NCI-H526 (cell line): ENCODE results near the gene ABHD15.

Source experiments
- DNase-seq, 2 experiments: peaks; one replicate each; lab custom pipeline; 2025; lab: John Stamatoyannopoulos, UW

ABHD15 gene

GRCh38 chr17:29566473-29567303 lies at the start of gene ABHD15:
ABHD15 (minus strand) TSS chr17:29567037; CDS start chr17:29566966, 71 bp downstream.
- peak; percentile 39 to 91 for DNase-seq

DNA sequence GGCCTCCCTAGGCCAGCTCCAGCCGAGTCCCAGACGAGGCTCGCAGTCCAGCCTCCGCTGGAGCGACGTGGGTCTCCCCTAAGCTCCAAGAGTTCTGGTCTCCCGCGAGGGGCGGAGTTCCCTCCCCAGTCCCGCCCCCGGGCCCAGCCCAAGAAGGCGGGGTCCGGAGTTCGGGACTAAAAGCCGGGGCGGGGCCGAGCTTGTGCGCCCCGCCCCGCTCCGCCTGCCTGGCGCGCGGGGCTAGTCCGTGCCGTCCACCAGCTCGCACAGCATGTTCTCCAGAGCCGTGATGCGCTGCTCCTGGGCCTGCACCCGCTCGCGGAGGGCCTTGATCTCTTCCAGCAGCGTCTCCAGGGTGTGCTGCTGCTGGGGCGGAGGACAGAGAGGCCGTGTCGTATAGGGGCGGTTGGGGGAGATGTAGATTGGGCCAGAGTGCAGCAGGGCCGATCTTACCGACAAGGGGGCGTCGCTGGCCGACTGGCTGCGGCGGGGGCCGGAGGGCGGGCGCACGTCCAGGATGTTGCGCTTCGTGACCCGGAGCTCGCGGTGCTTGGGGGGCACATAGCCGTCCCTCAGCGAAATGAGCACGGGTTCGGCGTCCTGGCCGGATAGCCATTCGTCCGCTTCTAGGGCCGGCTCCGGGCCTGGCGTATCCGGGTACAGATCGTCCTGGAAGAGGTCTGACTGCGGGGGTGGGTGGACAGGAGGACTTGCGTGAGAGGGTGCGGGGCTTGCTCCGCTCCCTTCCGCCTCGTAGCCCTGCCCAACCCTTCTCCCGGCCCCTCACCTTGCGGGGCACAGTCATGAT lies 48.9 kb upstream of the ABHD15 start:
- DNase-seq, result peak; percentile 78 to 98

DNA sequence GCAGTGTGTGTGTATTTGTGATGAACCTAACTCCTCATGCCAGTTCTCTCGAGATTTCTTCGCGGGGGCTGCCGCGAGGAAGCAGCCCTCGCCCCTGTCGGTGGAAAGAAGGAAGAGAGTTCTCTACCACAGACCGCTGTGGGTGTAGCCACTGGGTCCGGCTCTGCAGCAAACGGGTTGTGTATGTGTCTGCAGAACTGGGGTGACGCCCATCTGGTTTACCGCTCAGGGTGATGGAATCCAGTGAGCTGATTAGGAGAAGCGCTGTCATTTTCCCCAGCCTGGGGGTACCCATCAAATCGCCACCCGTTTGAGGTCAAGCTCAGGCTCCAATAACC lies 48.2 kb upstream of the ABHD15 start:
- DNase-seq, result no peak

- DNase-seq, result no peak
Observed at GRCh38 chr17:29614349-29615047, 47.7 kb upstream of the ABHD15 start.

DNA sequence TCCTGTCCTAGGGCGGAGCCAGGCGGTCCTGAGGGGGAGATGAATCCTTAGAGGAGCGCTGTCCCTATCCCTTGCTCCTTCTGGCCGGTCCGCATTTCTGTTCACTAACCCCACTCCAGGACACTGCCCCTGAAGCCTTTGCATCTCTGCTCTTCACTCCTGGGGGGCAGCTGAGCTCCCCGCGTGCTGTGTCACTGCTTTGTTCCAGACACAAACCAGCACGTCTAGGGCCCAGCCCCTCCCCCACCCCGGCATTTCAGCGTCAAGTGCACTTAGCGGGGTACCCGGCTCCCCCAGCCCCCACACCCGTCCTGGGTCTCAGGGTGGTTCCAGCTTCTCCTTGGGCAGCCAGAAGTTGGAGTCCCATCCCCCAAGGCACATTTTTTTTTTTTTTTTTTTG lies 47.0 kb upstream of the ABHD15 start:
- DNase-seq, result no peak

GRCh38 chr17:29613352-29613837 lies 46.6 kb upstream of the ABHD15 start:
- DNase-seq, result no peak

- no peak for DNase-seq
Observed at GRCh38 chr17:29612404-29613280, 45.8 kb upstream of the ABHD15 start.

GRCh38 chr17:29612094-29612403 lies 45.2 kb upstream of the ABHD15 start:
- DNase-seq, result no peak

DNA sequence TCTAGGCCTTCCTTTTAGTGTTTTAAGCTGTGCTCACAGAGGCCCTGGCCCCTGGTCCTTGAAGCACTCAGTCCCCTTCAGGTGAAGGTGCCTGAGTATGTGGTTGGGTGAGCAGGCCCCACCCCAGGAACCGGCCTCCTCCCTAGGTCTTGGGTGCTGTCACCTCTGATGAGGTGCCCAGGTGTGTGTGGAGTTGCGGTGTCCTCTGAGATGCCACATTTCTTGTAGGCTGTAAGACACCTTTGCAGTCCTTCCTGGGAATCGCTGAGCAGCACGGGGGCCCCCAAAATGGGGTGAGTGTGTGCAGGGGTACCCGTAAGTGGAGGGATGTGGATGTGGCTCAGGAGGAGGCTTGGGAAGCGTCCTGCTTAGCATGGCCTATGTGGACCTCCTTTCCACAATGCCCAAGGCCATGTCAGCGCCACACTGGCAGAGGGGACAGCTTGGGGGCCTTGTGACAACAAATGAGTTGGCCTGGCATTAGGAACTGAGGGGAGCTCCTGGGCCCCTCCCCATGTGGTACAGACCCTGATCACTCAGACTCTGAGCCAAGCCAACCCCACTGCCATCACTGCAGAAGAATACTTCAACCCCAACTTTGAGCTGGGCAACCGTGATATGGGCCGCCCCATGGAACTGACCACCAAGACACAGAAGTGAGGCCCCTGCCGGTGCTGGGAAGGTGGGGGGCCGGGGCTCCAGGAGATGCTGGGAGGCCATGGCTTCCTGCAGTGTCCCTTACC lies 44.7 kb upstream of the ABHD15 start:
- no peak for DNase-seq

DNA sequence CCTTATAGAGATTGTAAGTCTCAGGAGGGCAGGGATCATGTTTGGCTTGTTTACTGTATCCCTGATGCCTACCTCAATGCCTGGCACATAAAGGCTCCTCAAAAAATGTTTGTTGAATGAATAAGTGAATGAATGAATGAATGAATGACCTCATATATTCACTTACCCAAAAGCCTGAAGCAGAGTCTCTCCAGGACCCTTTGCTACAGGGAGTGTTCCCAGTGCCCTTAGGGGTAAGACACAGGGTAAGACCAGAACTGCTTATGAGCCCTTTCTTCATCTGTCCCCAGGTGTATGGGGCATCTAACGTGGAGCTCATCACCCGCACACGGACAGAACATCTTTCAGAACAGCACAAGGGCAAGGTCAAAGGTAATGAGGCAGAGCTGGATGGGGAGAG lies 43.6 kb upstream of the ABHD15 start:
- no peak for DNase-seq

- no peak for DNase-seq
Observed at GRCh38 chr17:29608986-29609385, 42.1 kb upstream of the ABHD15 start.

DNA sequence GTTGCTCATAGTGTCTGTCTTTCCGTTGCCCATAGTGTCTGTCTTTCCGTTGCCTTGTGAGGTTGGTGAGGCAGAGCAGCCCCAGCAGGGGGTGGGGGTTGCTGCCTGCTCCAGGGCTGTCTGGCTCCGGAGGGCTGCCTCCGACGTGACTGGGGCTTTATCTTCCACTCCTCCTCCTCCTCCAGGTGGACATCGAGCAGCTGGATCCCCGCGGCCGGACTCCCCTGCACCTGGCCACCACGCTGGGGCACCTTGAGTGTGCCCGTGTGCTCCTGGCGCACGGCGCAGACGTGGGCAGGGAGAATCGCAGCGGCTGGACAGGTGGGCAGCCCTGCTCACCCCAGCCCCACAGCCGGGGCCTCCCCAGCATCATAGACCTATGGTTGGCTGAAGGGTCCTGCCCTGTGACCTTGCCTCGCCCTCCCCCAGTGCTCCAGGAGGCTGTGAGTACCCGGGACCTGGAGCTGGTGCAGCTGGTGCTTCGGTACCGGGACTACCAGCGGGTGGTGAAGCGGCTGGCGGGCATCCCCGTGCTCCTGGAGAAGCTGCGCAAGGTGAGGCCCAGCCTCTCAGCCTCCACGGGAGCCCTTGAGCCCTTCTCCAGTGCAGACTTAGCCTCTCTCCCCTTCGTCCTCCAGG lies 40.8 kb upstream of the ABHD15 start:
- no peak for DNase-seq

DNA sequence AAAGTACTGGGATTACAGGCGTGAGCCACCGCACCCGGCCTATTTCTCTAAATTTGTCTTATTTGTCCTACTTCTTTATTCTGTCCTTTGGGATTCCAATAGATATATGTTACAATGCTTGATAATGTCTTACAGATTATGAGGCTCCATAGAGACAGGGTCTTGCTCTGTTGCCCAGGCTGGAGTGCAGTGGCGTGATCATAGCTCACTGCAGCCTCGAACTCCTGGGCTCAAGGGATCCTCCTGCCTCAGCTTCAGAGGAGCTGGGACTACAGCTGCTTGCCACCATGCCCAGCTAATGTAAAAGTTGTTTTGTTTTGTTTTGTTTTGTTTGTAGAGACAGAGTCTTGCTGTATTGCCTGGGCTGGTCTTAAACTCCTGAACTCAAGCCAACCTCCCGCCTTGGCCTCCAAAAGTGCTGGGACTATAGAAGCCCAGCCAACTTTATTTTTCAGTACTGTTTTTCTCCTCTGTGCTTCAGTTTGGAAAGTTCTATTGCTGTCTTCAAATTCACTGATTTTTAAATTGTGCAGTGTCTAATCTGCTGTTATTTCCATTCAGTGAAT lies 36.4 kb upstream of the ABHD15 start:
- DNase-seq, result no peak

GRCh38 chr17:29597361-29598172 lies 30.7 kb upstream of the ABHD15 start:
- peak; percentile 57 to 73 for DNase-seq

DNA sequence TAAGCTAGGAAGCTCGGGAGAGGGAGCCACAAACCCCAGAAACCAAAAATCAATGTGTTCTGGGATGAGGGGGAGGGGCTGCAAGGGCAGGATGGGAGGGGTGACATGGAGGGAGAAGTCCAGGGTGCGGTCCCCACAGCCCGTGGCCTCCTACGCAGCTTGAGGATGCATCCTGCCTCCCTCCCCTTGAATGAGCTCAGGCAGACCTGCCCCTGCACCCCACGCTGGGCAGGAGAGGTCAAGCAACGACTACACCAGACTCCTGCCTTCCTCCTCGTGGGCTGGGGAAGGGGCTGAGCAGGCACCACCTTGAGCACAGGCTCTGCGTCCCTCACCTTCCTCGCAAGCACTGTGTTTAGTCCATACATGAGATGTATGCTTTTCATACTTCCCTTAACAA lies 30.0 kb upstream of the ABHD15 start:
- DNase-seq, result no peak

DNA sequence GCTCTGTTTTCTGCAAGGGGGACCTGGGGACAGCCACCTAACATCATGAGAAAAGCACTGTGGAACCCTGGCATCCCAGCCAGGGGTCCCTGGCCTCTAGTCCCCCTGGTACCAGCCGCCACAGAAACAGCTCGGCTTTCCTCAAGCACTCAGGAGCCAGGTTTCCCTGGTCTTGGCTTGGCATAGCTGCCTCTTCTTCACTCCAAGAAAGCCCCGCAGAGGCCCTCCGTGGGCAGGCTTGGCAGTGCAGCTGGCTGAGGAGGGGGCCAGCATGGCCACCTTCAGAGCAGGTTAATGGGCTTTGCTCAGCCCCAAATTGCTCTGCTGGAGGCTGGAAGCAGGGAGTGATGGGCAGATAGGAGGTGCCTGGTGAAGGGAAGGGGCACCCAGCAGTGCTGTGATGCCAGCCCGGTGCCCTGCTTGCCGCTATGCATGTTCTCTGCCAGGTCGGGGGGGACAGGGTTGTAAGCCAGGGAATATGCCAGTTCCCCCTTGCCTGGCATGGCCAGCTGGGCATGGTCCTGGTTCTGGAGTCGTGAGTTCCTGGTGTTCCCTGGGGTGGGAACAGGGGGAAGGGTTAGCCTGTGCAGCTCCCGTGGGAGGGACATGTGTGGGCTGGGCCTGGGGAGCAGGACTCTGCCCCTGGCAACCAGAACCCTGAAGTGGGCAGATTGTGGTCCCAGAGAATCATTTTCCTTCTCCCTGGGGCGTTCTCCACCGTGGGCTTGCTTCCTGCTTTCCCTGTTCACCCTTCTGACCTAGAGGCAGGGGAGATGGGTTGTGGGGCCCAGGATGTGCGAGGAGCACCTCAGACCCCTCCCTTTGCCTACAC lies 29.3 kb upstream of the ABHD15 start:
- DNase-seq, result no peak

DNA sequence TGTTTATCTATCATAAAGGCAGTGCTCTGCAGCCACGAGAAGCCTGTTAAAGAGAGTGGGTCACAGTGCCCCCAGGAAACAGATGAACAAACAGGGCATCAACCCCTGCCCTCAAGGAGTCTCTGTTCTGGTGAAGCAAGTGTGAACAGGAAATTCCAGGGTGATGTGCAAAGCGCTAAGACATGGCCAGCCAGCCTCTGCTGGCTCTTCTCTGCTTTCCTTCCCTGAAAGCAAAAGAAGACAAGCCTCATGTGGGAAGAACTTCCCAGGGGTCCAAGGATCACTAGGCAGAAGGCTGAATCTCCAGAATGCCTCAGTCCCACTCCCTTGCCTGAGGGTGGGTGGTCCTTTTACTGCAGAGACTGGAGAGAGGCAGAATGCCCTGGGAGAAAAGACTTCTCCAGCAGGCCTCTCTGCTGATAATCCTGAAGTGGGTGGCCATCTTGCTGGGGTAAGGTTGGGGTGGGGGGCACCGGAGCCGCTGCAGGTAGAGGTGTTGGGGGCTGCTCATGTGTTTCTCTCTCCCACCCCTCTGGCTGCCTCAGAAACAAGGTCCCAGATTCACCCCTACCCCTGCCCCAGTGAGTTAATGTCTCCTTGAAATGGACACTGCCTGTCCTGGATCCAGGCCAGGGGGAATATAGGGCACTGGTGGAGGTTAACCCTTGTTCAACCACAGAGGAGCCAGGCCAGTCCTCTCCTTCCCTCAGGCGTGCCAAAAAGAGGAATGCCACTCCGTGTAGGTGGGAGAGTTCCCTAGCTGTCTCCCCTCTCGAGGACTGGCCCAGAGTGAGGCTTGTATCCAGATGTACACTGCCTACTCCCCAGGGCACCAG lies 28.5 kb upstream of the ABHD15 start:
- no peak for DNase-seq
